ENCODE measurements around the gene VWC2L.

DNA sequence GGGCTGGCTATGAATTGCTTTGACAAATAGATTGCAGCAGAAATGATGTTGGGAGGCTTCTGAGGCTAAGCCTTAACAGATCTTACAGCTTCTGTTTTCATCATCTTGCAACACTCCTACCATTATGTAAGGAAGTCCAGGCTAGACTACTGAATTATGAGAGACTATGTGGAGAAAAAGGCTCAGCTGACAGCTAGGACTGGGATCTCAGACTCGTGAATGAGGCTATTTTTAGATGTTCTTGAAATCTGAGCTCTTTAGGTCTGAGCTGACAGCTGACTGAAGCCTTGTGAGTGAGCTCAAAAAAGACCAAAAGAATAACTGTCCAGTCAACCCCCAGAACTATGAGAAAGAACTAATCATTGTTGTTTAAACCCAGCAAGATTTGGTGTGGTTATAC lies 70.3 kb downstream of the VWC2L start:
- TF ChIP-seq, protein P1, sequence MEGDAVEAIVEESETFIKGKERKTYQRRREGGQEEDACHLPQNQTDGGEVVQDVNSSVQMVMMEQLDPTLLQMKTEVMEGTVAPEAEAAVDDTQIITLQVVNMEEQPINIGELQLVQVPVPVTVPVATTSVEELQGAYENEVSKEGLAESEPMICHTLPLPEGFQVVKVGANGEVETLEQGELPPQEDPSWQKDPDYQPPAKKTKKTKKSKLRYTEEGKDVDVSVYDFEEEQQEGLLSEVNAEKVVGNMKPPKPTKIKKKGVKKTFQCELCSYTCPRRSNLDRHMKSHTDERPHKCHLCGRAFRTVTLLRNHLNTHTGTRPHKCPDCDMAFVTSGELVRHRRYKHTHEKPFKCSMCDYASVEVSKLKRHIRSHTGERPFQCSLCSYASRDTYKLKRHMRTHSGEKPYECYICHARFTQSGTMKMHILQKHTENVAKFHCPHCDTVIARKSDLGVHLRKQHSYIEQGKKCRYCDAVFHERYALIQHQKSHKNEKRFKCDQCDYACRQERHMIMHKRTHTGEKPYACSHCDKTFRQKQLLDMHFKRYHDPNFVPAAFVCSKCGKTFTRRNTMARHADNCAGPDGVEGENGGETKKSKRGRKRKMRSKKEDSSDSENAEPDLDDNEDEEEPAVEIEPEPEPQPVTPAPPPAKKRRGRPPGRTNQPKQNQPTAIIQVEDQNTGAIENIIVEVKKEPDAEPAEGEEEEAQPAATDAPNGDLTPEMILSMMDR (IDR thresholded peaks at IDR 0.05; ENCODE audit: low read depth, low read length, poor library complexity, severe bottlenecking), result no peak
- TF ChIP-seq EZH2phosphoT487 (IDR thresholded peaks at IDR 0.05; ENCODE audit: borderline replicate concordance, low read length), result no peak
